Tibial nerve (tissue), 4 donors: ENCODE data around the gene PHF21B. TPM values are rescaled to one million over a fixed set of nuclear protein-coding genes. Genes with fewer than 3 reads are reported as not detected.
"Not testable (repeated sequence)": the region's sequence is repeated elsewhere in the genome, so short reads cannot be mapped to it uniquely, and the experiment has no call there.

ENCODE experiments used
- DNase-seq, 2 donors: peaks; one replicate each; pipeline ENCODE4 v3.0.0-alpha.2; 2019; ENCODE audit warnings: low spot score in 2 of 2
- H3K27ac ChIP-seq, 4 donors: fragments of 200-600 bp; sonication (generic) in 3 of 4; one replicate each; pipeline ENCODE4 v1.5.1; 2017 to 2019; ENCODE audit warnings: mild to moderate bottlenecking in 1 of 4
- H3K27me3 ChIP-seq, 2 donors: fragments of 200-600 bp; sonication (generic) in 1 of 2; one replicate each; pipeline versions ENCODE4 v1.5.1 to v1.6.0; 2017 to 2019
- H3K36me3 ChIP-seq, 3 donors: fragments of 200-600 bp; sonication (generic); one replicate each; pipeline ENCODE4 v1.5.1; 2018 to 2019
- H3K4me1 ChIP-seq, 4 donors: fragments of 200-600 bp; sonication (generic) in 3 of 4; one replicate each; pipeline ENCODE4 v1.5.1; 2017 to 2019
- H3K4me3 ChIP-seq, 4 donors: fragments of 200-600 bp; sonication (generic) in 3 of 4; one replicate each; pipeline ENCODE4 v1.5.1; 2017 to 2019; ENCODE audit warnings: mild to moderate bottlenecking in 1 of 4, moderate library complexity in 1 of 4
- H3K9me3 ChIP-seq, 4 donors: fragments of 200-600 bp; sonication (generic) in 3 of 4; one replicate each; pipeline ENCODE4 v1.5.1; 2017 to 2019
- EP300 ChIP-seq, 2 donors: sonication (generic); formaldehyde crosslinking; IDR thresholded peaks; one replicate each; pipeline ENCODE4 v1.6.1; 2017; ENCODE audit warnings: antibody characterized with exemption in 2 of 2, mild to moderate bottlenecking in 1 of 2
- POLR2A ChIP-seq, 2 donors: fragments of 450-650 bp; IDR thresholded peaks; one replicate each; pipeline ENCODE4 v1.6.1; 2017; ENCODE audit warnings: antibody characterized with exemption in 2 of 2, mild to moderate bottlenecking in 2 of 2, moderate library complexity in 2 of 2
- WGBS, 2 donors: methylation state at CpG; one replicate each; pipeline ENCODE4 v1.1.5; 2018; 5-methylcytosine and 5-hydroxymethylcytosine counted together
- total RNA-seq, 4 donors: library from RNA; depleted of rRNA; stranded (reverse); fragments of >200 nt; gene quantifications; one replicate each; pipeline ENCODE4 v1.1.0, GENCODE V29; 2016
- TF ChIP-seq, protein P1 (sequence below), 5 experiments: fragments of 200-600 bp in 3 of 5; fragments of 450-650 bp in 2 of 5; sonication (generic) in 3 of 5; IDR thresholded peaks; one replicate each; pipeline ENCODE4 v1.5.1; 2016 to 2019; ENCODE audit warnings: antibody characterized with exemption in 5 of 5, mild to moderate bottlenecking in 3 of 5, moderate library complexity in 2 of 5

The PHF21B gene
- total RNA-seq, 4 donors from 2014 or later, result 0.39 to 4.2 (median 0.90) TPM; not detected in 1

- TF ChIP-seq POLR2A (IDR thresholded peaks at IDR 0.05) (no peak), EP300 (IDR thresholded peaks at IDR 0.05) (no peak)
- TF ChIP-seq, protein P1, sequence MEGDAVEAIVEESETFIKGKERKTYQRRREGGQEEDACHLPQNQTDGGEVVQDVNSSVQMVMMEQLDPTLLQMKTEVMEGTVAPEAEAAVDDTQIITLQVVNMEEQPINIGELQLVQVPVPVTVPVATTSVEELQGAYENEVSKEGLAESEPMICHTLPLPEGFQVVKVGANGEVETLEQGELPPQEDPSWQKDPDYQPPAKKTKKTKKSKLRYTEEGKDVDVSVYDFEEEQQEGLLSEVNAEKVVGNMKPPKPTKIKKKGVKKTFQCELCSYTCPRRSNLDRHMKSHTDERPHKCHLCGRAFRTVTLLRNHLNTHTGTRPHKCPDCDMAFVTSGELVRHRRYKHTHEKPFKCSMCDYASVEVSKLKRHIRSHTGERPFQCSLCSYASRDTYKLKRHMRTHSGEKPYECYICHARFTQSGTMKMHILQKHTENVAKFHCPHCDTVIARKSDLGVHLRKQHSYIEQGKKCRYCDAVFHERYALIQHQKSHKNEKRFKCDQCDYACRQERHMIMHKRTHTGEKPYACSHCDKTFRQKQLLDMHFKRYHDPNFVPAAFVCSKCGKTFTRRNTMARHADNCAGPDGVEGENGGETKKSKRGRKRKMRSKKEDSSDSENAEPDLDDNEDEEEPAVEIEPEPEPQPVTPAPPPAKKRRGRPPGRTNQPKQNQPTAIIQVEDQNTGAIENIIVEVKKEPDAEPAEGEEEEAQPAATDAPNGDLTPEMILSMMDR (IDR thresholded peaks at IDR 0.05), result no peak
- Histone ChIP-seq H3K4me1 (no peaks in the 10 kb centered on the region), H3K9me3 (peaks cover 0 to 24% (median 0%) of the 10 kb centered on the region in 4 donors), H3K36me3 (no peaks in the 10 kb centered on the region), H3K27ac (no peak overlapping the region), H3K27me3 (no peaks in the 10 kb centered on the region), H3K4me3 (no peak overlapping the region)
- WGBS, 2 donors, result 88 to 91% methylated on average over 8 of the region's 8 CpGs
- no peak for DNase-seq
These were observed 85.1 kb downstream of the PHF21B start for GRCh38 chr22:44924710-44925109.

DNA sequence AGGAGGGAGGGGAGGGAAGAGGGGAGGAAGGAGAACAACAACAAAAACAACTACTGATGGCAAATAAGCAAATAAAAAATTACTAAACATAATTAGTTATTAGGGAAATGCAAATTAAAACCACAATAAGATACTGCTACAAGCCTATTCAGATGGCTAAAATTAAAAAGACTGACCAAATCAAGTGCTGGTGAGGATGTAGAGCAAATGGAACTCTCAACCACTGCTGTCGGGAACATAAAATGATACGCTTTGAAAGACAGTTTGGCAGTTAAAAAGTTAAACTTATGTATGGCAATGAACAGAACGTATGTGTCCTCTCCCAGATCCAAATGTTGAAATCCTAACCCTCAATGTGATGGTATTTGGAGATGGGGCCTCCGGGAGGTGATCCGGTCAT lies 85.7 kb downstream of the PHF21B start:
- Histone ChIP-seq H3K4me3 (no peak overlapping the region), H3K4me1 (no peaks in the 10 kb centered on the region), H3K27ac (no peak overlapping the region), H3K27me3 (no peaks in the 10 kb centered on the region), H3K9me3 (peaks cover 0 to 24% (median 0%) of the 10 kb centered on the region in 4 donors), H3K36me3 (no peaks in the 10 kb centered on the region)
- TF ChIP-seq POLR2A (IDR thresholded peaks at IDR 0.05) (no peak), EP300 (IDR thresholded peaks at IDR 0.05) (no peak)
- TF ChIP-seq, protein P1 (IDR thresholded peaks at IDR 0.05), result no peak
- WGBS, 2 donors, result 72 to 74% methylated on average over 5 of the region's 5 CpGs
- no peak for DNase-seq

GRCh38 chr22:44921766-44922165 lies 88.0 kb downstream of the PHF21B start:
- peaks cover 0 to 24% (median 0%) of the 10 kb centered on the region in 4 donors for H3K9me3 ChIP-seq
- DNase-seq, H3K4me3 ChIP-seq, H3K27me3 ChIP-seq, H3K4me1 ChIP-seq, H3K36me3 ChIP-seq, H3K27ac ChIP-seq: not testable (repeated sequence)
- 91 to 94% methylated on average over 11 of the region's 11 CpGs for WGBS, 2 donors

GRCh38 chr22:44920183-44920582 lies 89.6 kb downstream of the PHF21B start:
- H3K27me3 ChIP-seq, result no peaks in the 10 kb centered on the region
- DNase-seq, result no peak
- TF ChIP-seq, protein P1 (IDR thresholded peaks at IDR 0.05), result no peak
- TF ChIP-seq POLR2A (IDR thresholded peaks at IDR 0.05) (no peak), EP300 (IDR thresholded peaks at IDR 0.05) (no peak)
- H3K9me3 ChIP-seq, result peaks cover 0 to 24% (median 0%) of the 10 kb centered on the region in 4 donors
- no peak overlapping the region for H3K4me3 ChIP-seq
- WGBS, 2 donors, result 90 to 93% methylated on average over 14 of the region's 14 CpGs
- no peak overlapping the region for H3K27ac ChIP-seq
- no peaks in the 10 kb centered on the region for H3K4me1 ChIP-seq
- peaks cover 0 to 6% (median 0%) of the 10 kb centered on the region in 3 donors for H3K36me3 ChIP-seq

- Histone ChIP-seq H3K27me3 (no peaks in the 10 kb centered on the region), H3K9me3 (peaks cover 0 to 22% (median 0%) of the 10 kb centered on the region in 4 donors), H3K36me3 (peaks cover 0 to 6% (median 0%) of the 10 kb centered on the region in 3 donors), H3K27ac (no peak overlapping the region), H3K4me1 (no peaks in the 10 kb centered on the region), H3K4me3 (no peak overlapping the region)
- 82 to 95% methylated on average over 8 to 10 of the region's 10 CpGs for WGBS, 2 donors
- no peak for TF ChIP-seq EP300 (IDR thresholded peaks at IDR 0.05)
- DNase-seq, result no peak
These were observed 90.1 kb downstream of the PHF21B start for GRCh38 chr22:44919691-44920090.

GRCh38 chr22:44918925-44919392 lies 90.8 kb downstream of the PHF21B start:
- Histone ChIP-seq H3K9me3 (peaks cover 0 to 15% (median 0%) of the 10 kb centered on the region in 4 donors), H3K27ac (no peak overlapping the region), H3K4me1 (no peaks in the 10 kb centered on the region), H3K36me3 (peaks cover 0 to 7% (median 0%) of the 10 kb centered on the region in 3 donors), H3K27me3 (no peaks in the 10 kb centered on the region), H3K4me3 (no peak overlapping the region)
- no peak for TF ChIP-seq POLR2A (IDR thresholded peaks at IDR 0.05)
- DNase-seq, result no peak
- 89 to 92% methylated on average over 8 of the region's 8 CpGs for WGBS, 2 donors
